Vagina (tissue), 2 donors: Measurements from ENCODE around the gene RASGRP2. TPM values are rescaled to one million over a fixed set of nuclear protein-coding genes. Genes with fewer than 3 reads are reported as not detected.
A peak's percentile ranks its signal among the peaks of the same experiment; 100 is the strongest.

Source experiments
- DNase-seq, 2 donors: peaks; one replicate each; pipeline ENCODE4 v3.0.0-alpha.2; 2017; ENCODE audit errors: extremely low spot score in 2 of 2
- H3K27ac ChIP-seq: fragments of 200-600 bp; sonication (generic); one replicate; pipeline ENCODE4 v1.5.1; 2019
- H3K27me3 ChIP-seq: fragments of 200-600 bp; sonication (generic); one replicate; pipeline ENCODE4 v1.5.1; 2019
- H3K36me3 ChIP-seq, 2 donors: fragments of 200-600 bp; sonication (generic); one replicate each; pipeline ENCODE4 v1.5.1; 2017 to 2019
- H3K4me1 ChIP-seq: fragments of 200-600 bp; sonication (generic); one replicate; pipeline ENCODE4 v1.5.1; 2019
- H3K4me3 ChIP-seq, 2 donors: fragments of 200-600 bp; sonication (generic); 1 replicate in 1 of 2; 2 replicates in 1 of 2; pipeline ENCODE4 v1.5.1; 2016 to 2019
- H3K9me3 ChIP-seq: fragments of 200-600 bp; sonication (generic); one replicate; pipeline ENCODE4 v1.5.1; 2019
- POLR2A ChIP-seq, 2 donors: fragments of 450-650 bp; IDR thresholded peaks; one replicate each; pipeline ENCODE4 v1.6.1; 2017; ENCODE audit warnings: antibody characterized with exemption in 2 of 2, mild to moderate bottlenecking in 2 of 2, moderate library complexity in 2 of 2
- POLR2AphosphoS5 ChIP-seq, 2 donors: sonication (generic); formaldehyde crosslinking; IDR thresholded peaks; one replicate each; pipeline ENCODE4 v1.9.0; 2017; ENCODE audit warnings: antibody characterized with exemption in 2 of 2, mild to moderate bottlenecking in 2 of 2, low read depth in 1 of 2; ENCODE audit not compliant: insufficient read depth in 1 of 2
- intact Hi-C: fragments of 100-400 bp; cut with DNase I; formaldehyde crosslinking; loops from one replicate; pipeline ENCODE4 v1.15.1; 2023
- total RNA-seq: library from RNA; depleted of rRNA; stranded (reverse); fragments of >200 nt; gene quantifications from one replicate; pipeline ENCODE4 v1.2.3, GENCODE V29; 2016
- TF ChIP-seq, protein P1 (sequence below), 3 experiments: fragments of 450-650 bp in 2 of 3; fragments of 200-600 bp in 1 of 3; sonication (generic) in 1 of 3; IDR thresholded peaks; one replicate each; pipeline ENCODE4 v1.5.1; 2017 to 2019; ENCODE audit warnings: antibody characterized with exemption in 3 of 3, mild to moderate bottlenecking in 2 of 3, moderate library complexity in 2 of 3

Gene RASGRP2
- total RNA-seq, 1 donor from 2014 or later: 27.5 TPM

GRCh38 chr11:64744544-64745188 is 724 bp upstream of the RASGRP2 start:
- Histone ChIP-seq H3K27me3 (peaks cover 7% of the 10 kb centered on the region), H3K4me3 (peak overlapping the region; percentile 59 to 61), H3K27ac (peak overlapping the region; percentile 87), H3K4me1 (peaks cover 51% of the 10 kb centered on the region), H3K9me3 (no peaks in the 10 kb centered on the region), H3K36me3 (no peaks in the 10 kb centered on the region)
- no peak for DNase-seq
- TF ChIP-seq POLR2A (IDR thresholded peaks at IDR 0.05) (no peak), POLR2AphosphoS5 (IDR thresholded peaks at IDR 0.05; ENCODE audit: insufficient read depth in 1 of 2, low read depth in 1 of 2) (no peak)
- intact Hi-C loops: loop anchor here (5.0 kb wide), 1 partner anchor 33 kb away; the partner anchor contains the start of gene SF1

GRCh38 chr11:64742889-64743590 is 902 bp downstream of the RASGRP2 start:
- Histone ChIP-seq H3K4me1 (peaks cover 45% of the 10 kb centered on the region), H3K4me3 (peak overlapping the region; percentile 59 to 61), H3K27me3 (peaks cover 7% of the 10 kb centered on the region), H3K27ac (peak overlapping the region; percentile 87), H3K36me3 (no peaks in the 10 kb centered on the region), H3K9me3 (no peaks in the 10 kb centered on the region)
- DNase-seq: no peak
- TF ChIP-seq POLR2AphosphoS5 (IDR thresholded peaks at IDR 0.05; ENCODE audit: insufficient read depth in 1 of 2, low read depth in 1 of 2) (peak in 1 of 2 donors; percentile 78), POLR2A (IDR thresholded peaks at IDR 0.05) (no peak)
- TF ChIP-seq, protein P1, sequence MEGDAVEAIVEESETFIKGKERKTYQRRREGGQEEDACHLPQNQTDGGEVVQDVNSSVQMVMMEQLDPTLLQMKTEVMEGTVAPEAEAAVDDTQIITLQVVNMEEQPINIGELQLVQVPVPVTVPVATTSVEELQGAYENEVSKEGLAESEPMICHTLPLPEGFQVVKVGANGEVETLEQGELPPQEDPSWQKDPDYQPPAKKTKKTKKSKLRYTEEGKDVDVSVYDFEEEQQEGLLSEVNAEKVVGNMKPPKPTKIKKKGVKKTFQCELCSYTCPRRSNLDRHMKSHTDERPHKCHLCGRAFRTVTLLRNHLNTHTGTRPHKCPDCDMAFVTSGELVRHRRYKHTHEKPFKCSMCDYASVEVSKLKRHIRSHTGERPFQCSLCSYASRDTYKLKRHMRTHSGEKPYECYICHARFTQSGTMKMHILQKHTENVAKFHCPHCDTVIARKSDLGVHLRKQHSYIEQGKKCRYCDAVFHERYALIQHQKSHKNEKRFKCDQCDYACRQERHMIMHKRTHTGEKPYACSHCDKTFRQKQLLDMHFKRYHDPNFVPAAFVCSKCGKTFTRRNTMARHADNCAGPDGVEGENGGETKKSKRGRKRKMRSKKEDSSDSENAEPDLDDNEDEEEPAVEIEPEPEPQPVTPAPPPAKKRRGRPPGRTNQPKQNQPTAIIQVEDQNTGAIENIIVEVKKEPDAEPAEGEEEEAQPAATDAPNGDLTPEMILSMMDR (IDR thresholded peaks at IDR 0.05): peak in 2 of 3 experiments; percentile 68 to 71
- intact Hi-C loops: loop anchor here (5.0 kb wide), 1 partner anchor 34 kb away; the partner anchor contains the start of gene SF1

GRCh38 chr11:64742087-64742888 is 1.7 kb downstream of the RASGRP2 start:
- intact Hi-C loops: loop anchor here (5.0 kb wide), 1 partner anchor 35 kb away; the partner anchor contains the start of gene SF1
- TF ChIP-seq POLR2A (IDR thresholded peaks at IDR 0.05) (no peak), POLR2AphosphoS5 (IDR thresholded peaks at IDR 0.05; ENCODE audit: insufficient read depth in 1 of 2, low read depth in 1 of 2) (no peak)
- TF ChIP-seq, protein P1 (IDR thresholded peaks at IDR 0.05): no peak
- H3K27me3 ChIP-seq: peaks cover 7% of the 10 kb centered on the region
- peak overlapping the region; percentile 87 for H3K27ac ChIP-seq
- no peak for DNase-seq
- no peaks in the 10 kb centered on the region for H3K9me3 ChIP-seq
- peak overlapping the region; percentile 59 to 61 for H3K4me3 ChIP-seq
- H3K4me1 ChIP-seq: peaks cover 45% of the 10 kb centered on the region
- no peaks in the 10 kb centered on the region for H3K36me3 ChIP-seq

DNA sequence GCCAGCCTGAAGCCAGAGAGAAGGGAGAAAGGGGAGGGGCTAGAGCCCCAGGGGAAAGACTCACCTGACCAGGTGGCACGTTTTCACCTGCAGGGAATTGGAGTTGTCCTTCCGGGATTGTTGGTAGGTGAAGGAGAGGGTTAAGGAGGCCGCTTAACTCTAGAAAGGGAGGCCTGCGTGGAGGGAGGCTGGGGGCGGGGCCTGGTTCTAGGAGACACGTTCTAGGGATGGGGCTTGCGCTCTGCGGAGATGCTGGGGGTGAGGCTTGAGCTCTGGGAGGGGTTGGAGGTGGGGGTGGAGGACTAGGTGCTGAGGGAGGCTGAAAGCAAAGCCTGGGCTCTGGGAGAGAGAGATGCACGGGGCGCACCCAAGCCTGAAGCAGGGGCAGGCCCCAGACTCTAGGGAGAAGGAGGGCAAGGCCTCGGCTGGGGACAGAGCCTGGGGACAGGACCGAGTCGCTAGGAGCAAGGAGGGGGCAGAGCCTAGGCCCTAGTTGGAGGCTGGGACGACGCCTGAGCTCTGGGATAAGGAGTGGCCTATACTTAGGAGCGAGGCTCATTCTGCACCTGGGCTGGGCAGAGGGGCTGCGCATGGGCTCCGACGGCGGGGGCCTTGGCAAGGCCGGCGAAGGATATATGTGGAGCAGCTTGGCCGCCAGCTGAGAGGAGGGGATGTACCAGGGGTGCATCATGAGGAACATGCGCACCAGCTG is 2.4 kb downstream of the RASGRP2 start:
- DNase-seq: no peak
- Histone ChIP-seq H3K27ac (no peak overlapping the region), H3K4me3 (peak overlapping the region; percentile 59 to 61), H3K27me3 (peaks cover 7% of the 10 kb centered on the region), H3K4me1 (peaks cover 45% of the 10 kb centered on the region), H3K36me3 (no peaks in the 10 kb centered on the region), H3K9me3 (no peaks in the 10 kb centered on the region)
- intact Hi-C loops: loop anchor here (5.0 kb wide), 1 partner anchor 36 kb away; the partner anchor contains the start of gene SF1
- TF ChIP-seq POLR2AphosphoS5 (IDR thresholded peaks at IDR 0.05; ENCODE audit: insufficient read depth in 1 of 2, low read depth in 1 of 2) (no peak), POLR2A (IDR thresholded peaks at IDR 0.05) (no peak)
- TF ChIP-seq, protein P1 (IDR thresholded peaks at IDR 0.05): no peak
